Measurements from ENCODE around the gene PATE3. TPM values are rescaled to one million over a fixed set of nuclear protein-coding genes. Genes with fewer than 3 reads are reported as not detected.

The PATE3 gene
- total RNA-seq, 1 donor from 2014 or later = not detected

DNA sequence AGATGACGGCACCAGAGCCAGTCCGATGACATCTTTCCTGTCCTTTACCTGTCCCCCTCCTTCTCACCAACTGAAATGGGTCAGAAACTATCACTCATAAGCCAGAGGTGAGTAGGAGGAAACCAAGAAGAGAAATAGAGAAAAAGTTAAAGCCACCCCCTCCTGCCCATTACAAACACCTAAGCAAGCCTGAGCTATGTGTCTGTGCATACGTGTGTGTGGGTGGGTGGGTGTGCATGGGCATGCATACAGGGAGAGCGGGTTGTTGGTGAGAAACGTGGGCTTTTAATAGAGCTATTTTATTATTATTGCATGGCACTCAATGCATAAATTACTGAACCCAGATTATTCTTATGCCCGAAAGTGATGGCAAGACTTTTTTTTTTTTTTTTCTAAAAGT, 47.8 kb downstream of the PATE3 start:
- Mint-ChIP-seq H3K36me3 (no peaks in the 10 kb centered on the region), H3K4me1 (no peaks in the 10 kb centered on the region), H3K9me3 (peaks cover 5% of the 10 kb centered on the region), H3K4me3 (no peak overlapping the region), H3K27ac (no peak overlapping the region), H3K27me3 (ENCODE audit: low read depth) (peaks cover 53% of the 10 kb centered on the region)
- TF ChIP-seq, protein P1, sequence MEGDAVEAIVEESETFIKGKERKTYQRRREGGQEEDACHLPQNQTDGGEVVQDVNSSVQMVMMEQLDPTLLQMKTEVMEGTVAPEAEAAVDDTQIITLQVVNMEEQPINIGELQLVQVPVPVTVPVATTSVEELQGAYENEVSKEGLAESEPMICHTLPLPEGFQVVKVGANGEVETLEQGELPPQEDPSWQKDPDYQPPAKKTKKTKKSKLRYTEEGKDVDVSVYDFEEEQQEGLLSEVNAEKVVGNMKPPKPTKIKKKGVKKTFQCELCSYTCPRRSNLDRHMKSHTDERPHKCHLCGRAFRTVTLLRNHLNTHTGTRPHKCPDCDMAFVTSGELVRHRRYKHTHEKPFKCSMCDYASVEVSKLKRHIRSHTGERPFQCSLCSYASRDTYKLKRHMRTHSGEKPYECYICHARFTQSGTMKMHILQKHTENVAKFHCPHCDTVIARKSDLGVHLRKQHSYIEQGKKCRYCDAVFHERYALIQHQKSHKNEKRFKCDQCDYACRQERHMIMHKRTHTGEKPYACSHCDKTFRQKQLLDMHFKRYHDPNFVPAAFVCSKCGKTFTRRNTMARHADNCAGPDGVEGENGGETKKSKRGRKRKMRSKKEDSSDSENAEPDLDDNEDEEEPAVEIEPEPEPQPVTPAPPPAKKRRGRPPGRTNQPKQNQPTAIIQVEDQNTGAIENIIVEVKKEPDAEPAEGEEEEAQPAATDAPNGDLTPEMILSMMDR (IDR thresholded peaks at IDR 0.05; ENCODE audit: unreplicated experiment) = no peak
- no peak for DNase-seq (ENCODE audit: low spot score in 2 of 2, unreplicated experiment in 2 of 2)

Other genes starting within 250 kb of the PATE3 start
- 67.2 to 69.3 TPM (median 67.8 TPM) in 3 replicates for gene EI24, start 218.7 kb upstream of the PATE3 start, total RNA-seq
- gene STT3A, start 195.3 kb upstream of the PATE3 start, total RNA-seq = 146 to 167 TPM (median 162 TPM) in 3 replicates
- gene CHEK1, start 163.0 kb upstream of the PATE3 start, total RNA-seq = 23.3 to 25.9 TPM (median 24.7 TPM) in 3 replicates
- gene ACRV1, start 107.3 kb upstream of the PATE3 start, total RNA-seq = 0.25 TPM in 1 of 3 replicates, not detected in the others
- not detected in 3 replicates for gene PATE1, start 41.8 kb upstream of the PATE3 start, total RNA-seq
- 0.20 TPM in 2 of 3 replicates, not detected in the other for gene PATE2, start 9.3 kb upstream of the PATE3 start, total RNA-seq
- not detected in 3 replicates for gene PATE4, start 45.2 kb downstream of the PATE3 start, total RNA-seq
- gene HYLS1, start 99.5 kb downstream of the PATE3 start, total RNA-seq = 5.2 to 5.8 TPM (median 5.4 TPM) in 3 replicates
- gene PUS3, start 115.1 kb downstream of the PATE3 start, total RNA-seq = 9.1 to 9.9 TPM (median 9.7 TPM) in 3 replicates
- 0.98 to 1.7 TPM (median 1.1 TPM) in 3 replicates for gene DDX25, start 116.4 kb downstream of the PATE3 start, total RNA-seq
- gene VSIG10L2, start 157.9 kb downstream of the PATE3 start, total RNA-seq = not detected in 3 replicates

Measured in mesothelial cell of epicardium (in vitro differentiated cells).